Jurkat, Clone E6-1 (cell line): ENCODE data around the gene SENP6.
"Not testable (repeated sequence)": the region's sequence is repeated elsewhere in the genome, so short reads cannot be mapped to it uniquely, and the experiment has no call there.

Source experiments
- DNase-seq: peaks from one replicate; pipeline ENCODE4 v3.0.0-alpha.2; 2011; ENCODE audit warnings: low read depth, low spot score
- H3K4me3 ChIP-seq: 2 replicates; pipeline ENCODE4 v1.5.1; 2011; ENCODE audit warnings: mild to moderate bottlenecking, low read length, control low read depth, moderate library complexity

Gene SENP6

DNA sequence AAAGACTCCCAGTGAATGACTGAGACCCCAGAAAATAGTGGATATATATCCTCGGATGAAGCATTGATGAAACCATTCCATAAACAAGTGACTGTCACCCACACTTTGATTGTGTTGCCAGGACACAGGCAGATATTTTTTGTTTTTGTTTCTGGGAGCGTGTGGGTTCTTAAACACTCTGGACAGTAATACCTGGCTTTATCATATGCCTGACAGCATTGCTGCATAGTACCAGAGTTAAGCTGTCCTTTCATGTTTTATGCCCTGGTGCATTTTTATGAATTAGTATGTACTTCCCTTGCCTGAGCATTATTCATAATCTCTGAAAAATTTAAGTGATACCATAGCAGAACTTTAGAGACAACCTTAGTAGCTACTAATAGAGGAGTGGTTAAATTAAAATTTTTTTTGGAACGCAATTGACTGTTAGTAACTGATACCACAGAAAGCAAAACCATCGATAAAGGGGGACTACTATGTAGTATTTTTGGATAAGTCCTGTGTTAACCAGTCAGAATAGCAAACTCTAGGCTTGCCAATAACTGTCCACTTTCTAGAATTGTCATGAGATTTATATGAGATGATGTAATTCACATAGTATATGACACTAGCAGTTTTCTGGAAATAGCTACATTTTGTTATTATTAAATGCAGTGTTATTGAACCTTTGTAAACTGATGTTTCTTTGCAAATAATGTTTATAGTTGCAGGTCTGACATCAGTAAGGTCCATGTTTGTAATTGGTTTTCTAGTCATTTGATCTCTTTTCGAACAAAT is 30.4 kb downstream of the SENP6 start:
- no peak overlapping the region for H3K4me3 ChIP-seq
- DNase-seq, result no peak

DNA sequence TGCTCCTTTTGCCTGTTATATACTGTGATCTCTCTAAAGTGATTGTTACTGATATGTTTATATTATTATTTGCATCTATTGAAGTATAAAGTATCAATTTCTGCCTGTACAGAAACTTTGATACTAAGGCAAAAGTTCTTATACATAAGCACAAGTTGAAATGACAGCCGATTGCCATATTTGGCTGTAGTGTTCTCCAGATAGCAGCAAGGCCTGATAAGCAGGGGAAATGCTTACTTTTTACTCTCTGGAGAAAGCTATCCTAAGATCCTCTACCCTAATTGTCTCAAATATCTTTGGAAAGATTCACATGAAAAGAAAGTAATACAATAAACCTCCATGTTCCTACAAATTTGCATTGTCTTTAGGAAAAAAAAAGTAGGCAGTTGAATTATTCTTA is 31.4 kb downstream of the SENP6 start:
- DNase-seq, result no peak
- H3K4me3 ChIP-seq, result no peak overlapping the region

DNA sequence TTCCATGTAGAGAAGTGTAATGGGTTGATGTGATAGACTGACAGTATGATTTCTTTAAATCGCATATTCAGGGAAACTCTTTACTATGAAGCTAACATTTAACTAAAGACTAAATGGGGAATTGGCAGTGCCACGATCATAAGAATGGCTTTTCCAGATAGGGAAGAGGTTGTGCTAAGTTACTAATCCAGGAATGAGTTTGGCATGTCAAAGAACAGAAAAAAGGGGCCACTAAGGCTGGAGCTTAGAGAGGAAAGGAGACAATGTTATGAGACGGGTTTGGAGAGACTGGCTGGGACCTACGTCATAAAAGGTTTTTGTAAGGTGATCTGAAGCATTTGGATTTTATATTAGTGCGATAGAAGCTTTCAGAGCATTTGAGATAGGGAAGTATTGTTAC is 40.6 kb downstream of the SENP6 start:
- no peak overlapping the region for H3K4me3 ChIP-seq
- no peak for DNase-seq

DNA sequence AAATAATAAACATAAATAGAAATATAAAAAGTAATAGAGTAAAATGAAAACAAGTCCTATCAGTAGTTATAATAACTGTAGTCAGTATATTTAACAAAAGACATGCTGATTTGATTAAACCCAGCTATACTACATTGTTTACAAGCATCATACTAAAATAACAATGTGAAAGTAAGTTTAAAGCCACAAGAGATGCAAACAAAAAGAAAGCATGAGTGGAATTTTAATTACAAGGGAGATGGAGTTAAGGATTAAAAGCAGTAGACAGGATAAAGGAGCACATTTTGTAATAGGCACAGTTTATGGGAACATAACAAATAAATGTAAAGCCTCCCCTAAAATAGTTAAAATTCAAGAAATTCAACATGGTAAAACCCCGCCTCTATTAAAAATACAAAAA is 41.5 kb downstream of the SENP6 start:
- DNase-seq, result no peak
- H3K4me3 ChIP-seq, result no peak overlapping the region

DNA sequence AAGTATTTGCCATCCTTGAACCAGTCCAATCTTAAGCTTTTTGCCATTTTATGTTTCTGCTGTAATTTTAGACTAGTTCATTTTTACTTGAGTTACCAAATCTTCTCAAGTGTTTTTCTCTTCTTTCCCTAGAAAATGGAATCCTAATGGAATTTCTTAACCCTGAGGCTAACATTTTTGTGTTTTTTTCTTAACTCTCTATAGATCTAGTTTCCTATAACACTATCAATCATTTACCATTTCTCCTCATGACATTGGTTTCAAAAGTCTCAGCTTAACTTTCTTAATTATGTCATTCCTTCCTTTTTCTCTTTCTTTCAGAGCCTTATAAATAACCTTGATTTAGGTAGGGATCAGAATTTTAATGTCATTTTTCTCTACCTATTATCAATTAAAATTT is 54.8 kb downstream of the SENP6 start:
- no peak for DNase-seq
- no peak overlapping the region for H3K4me3 ChIP-seq

DNA sequence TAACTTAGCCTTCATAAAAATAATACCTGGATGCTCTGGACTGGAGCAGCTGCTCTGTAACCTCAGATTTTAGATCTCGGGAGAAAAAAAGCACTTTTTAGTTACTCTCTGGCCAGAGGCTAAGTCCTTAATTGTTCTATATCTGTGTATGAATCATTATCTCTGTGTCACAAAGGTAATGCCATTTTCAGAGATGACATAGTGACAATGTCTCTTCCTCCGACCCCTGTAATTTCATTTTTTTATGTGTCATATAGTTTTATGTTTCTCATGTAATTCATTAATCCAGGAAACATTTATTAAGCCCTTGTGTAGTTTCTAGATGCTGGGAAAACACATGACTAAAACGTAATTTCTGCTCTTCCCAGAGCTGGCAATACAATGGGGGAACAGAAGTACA is 55.6 kb downstream of the SENP6 start:
- no peak for DNase-seq

DNA sequence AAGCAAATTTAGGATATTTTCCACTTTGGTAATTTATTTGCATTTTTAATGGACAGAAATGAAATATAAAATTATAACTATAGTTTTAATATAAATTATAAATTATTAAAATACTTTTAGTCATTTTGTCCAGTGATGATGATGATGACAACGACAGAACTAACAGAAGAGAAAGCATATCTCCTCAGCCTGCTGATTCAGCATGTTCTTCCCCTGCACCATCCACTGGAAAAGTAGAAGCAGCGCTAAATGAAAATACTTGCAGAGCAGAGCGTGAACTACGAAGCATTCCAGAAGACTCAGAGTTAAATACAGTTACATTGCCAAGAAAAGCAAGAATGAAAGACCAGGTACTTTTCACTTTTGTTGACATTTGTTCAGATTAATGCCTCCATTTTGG is 64.9 kb downstream of the SENP6 start:
- DNase-seq, result no peak
- H3K4me3 ChIP-seq, result no peak overlapping the region

More for the DNA sequence above, 55.6 kb downstream of the SENP6 start:
- no peak overlapping the region for H3K4me3 ChIP-seq

DNA sequence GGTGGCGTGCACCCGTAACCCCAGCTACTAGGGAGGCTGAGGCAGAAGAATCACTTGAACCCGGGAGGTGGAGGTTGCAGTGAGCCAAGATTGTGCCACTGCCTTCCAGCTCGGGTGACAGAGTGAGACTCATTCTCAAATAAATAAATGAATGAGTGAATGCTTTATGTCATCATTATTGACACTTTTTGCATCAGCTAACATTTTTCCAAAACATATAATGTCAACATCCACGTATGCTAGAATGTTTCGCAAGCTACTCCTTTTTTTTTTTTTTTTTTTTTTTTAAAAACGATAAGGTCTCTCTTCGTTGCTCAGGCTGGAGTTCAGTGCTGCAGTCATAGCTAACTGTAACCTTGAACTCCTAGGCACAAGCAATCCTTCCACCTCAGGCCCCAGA is 72.2 kb downstream of the SENP6 start:
- no peak for DNase-seq
- no peak overlapping the region for H3K4me3 ChIP-seq

DNA sequence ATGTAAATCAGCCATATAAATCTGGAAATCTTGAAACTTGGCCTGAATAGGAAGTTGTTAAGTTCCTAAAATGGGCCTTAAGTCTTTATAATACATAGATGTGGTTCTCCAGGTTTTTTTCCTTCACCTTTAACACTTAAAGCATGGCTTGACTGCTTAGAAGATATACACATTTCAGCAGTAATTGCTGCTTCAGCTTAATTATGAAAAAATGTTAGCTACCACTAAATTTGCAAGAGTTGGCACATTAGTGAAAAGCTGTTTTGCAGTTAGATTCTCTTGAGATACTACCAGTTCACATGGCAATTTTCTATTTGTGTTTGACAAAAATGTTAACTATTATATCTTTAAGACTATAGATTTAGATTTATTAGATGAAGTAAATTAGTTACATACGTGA is 74.7 kb downstream of the SENP6 start:
- H3K4me3 ChIP-seq, result no peak overlapping the region
- no peak for DNase-seq

DNA sequence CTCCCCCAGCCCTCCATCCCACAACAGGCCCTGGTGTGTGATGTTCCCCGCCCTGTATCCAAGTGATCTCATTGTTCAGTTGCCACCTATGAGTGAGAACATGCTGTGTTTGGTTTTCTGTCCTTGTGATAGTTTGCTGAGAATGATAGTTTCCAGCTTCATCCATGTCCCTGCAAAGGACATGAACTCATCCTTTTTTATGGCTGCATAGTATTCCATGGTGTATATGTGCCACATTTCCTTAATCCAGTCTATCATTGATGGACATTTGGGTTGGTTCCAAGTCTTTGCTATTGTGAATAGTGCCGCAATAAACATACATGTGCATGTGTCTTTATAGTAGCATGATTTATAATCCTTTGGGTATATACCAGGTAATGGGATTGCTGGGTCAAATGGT is 80.9 kb downstream of the SENP6 start:
- not testable (repeated sequence) for H3K4me3 ChIP-seq, DNase-seq

DNA sequence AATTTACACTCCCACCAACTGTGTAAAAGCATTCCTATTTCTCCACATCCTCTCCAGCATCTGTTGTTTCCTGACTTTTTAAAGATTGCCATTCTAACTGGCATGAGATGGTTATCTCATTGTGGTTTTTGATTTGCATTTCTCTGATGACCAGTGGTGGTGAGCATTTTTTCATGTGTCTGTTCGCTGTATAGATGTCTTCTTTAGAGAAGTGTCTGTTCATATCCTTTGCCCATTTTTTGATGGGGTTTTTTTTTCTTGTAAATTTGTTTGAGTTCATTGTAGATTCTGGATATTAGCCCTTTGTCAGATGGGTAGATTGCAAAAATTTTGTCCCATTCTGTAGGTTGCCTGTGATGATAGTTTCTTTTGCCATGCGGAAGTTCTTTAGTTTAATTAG is 81.3 kb downstream of the SENP6 start:
- DNase-seq, H3K4me3 ChIP-seq: not testable (repeated sequence)

DNA sequence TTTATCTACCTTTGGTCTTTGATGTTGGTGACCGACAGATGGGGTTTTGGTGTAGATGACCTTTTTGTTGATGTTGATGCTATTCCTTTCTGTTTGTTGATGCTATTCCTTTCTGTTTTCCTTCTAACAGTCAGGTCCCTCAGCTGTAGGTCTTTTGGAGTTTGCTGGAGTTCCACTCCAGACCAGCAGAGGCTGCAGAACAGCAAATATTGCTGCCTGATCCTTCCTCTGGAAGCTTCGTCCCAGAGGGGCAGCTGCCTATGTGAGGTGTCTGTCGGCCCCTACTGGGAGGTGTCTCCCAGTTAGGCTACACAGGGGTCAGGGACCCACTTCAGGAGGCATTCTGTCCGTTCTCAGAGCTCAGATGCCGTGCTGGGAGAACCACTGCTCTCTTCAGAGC is 85.9 kb downstream of the SENP6 start:
- not testable (repeated sequence) for DNase-seq, H3K4me3 ChIP-seq

DNA sequence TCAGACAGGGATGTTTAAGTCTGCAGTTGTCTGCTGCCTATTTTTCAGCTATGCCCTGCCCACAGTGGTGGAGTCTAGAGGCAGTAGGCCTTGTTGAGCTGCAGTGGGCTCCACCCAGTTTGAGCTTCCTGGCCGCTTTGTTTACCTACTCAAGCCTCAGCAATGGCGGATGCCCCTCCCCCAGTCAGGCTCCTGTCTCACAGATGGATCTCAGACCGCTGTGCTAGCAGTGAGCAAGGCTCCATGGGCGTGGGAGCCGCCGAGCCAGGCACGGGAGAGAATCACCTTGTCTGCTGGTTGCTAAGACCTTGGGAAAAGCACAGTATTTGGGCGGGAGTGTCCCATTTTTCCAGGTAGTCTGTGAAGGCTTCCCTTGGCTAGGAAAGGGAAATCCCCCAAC is 86.3 kb downstream of the SENP6 start:
- not testable (repeated sequence) for H3K4me3 ChIP-seq, DNase-seq

DNA sequence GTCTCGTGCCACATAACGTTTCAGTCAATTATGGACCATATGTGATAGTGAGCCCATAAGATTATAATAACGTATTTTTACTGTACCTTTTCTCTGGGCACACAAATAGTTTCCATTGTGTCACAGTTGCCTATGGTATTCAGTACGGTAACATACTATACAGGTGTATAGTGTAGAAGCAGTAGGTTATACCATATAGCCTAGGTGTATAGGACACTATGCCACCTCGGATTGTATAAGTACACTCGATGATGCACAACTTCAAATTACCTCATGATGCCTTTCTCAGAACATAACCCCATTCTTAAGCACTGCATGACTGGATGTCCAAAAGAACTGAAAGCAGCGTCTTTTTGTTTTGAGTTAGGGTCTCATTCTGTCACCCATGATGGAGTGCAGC is 87.9 kb downstream of the SENP6 start:
- DNase-seq, result no peak
- no peak overlapping the region for H3K4me3 ChIP-seq

DNA sequence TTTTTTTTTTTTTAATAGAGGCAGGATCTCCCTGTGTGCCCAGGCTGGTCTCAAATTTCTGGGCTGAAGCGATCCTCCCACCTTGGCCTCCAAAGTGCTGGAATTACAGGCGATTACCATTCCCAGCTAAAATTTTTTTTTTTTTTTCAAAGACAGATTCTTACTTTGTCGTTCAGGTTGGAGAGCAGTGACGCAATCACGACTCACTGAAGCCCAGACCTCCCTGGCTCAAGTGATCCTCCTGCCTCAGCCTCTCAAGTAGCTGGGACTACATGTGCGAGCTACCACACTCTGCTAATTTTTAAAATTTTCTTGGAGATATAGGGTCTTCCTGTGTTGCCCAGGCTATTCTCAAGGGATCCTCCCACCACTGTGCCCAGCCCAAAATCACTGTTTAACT is 89.3 kb downstream of the SENP6 start:
- no peak for DNase-seq
- no peak overlapping the region for H3K4me3 ChIP-seq

DNA sequence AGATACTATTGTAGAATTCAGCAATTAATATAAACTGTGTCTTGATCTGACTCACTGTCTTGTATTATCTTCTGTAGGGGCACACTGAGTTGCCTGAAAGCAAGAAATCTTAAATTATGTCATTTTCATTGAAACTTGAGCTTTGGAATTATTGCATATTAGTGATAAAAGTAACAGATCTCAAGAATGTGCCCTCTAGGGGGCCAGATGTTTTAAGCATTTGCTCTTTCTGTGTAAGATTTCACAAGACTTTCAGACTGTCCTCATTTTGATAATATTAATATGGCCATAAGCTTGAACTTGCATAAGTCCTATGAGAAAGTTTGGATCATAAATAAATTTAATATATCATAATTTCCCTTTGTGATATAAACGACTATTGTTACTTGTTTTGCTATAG is 91.9 kb downstream of the SENP6 start:
- DNase-seq, result peak; percentile 3
- H3K4me3 ChIP-seq, result no peak overlapping the region

DNA sequence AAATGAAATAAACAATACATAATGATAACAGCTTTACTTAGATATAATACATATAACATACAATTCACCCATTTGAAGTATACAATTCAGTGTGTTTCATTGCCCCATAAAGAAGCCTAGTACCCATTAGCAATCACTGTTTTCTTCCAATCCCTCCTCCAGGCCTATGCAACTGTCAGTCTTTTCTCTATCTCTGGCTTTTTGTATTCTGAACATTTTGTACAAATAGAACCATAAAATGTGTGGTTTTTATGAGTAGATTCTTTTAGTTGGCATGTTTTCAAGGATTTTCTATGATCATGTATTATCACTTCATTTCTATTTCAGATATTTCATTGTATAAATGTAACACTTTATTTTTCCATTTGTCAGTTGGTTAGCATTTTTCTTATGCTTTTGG is 92.7 kb downstream of the SENP6 start:
- DNase-seq, result no peak
- H3K4me3 ChIP-seq, result no peak overlapping the region

DNA sequence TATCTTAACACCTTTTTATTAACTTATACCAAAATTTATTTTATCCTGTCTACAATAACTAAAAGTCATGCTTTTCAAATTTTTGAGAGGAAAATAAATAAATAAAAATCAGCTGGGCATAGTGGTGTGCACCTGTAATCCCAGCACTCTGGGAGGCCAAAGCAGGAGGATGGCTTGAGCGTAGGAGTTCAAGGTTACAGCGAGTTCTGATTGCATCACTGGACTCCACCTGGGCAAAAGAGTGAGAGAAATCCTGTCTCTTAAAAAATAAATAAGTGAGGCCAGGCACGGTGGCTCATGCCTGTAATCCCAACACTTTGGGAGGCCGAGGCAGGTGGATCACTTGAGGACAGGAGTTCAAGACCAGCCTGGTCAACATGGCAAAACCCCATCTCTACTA is 106.7 kb downstream of the SENP6 start:
- not testable (repeated sequence) for H3K4me3 ChIP-seq, DNase-seq

DNA sequence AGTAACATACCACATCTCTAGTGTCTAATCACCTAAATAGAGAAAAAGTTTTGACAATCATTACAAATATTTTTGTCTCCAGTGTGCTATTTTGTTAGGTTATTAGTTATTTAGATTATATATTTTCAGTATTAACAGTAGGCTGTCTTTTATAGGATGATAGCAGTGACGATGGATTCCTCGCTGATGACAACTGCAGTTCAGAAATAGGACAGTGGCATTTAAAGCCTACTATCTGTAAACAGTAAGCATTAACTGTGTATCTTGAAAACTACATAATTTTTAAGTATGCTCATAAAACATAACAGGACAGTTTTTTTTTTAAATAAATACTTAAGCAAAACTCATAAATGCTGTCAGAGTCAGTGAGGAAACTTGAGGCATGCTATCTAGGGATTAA is 109.5 kb downstream of the SENP6 start:
- no peak overlapping the region for H3K4me3 ChIP-seq
- no peak for DNase-seq

DNA sequence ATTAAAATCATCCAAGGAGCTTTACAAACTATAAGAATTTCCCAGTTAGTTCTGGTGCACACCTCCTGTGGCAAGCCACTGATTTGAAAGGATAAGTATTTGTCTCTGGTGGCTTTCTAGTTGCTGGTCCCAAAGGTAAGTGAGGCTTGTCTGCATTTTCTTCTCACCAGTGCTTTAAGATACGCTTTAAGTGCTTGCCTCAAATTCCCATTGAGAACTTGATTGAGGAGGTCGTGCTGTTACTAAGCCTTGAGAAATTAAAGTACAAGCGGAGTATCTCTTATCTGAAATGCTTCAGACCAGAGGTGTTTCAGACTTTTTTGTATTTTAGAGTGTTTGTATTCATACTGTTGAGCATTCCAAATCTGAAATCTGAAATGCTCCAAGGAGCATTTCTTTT is 117.5 kb downstream of the SENP6 start:
- DNase-seq, result no peak
- no peak overlapping the region for H3K4me3 ChIP-seq

DNA sequence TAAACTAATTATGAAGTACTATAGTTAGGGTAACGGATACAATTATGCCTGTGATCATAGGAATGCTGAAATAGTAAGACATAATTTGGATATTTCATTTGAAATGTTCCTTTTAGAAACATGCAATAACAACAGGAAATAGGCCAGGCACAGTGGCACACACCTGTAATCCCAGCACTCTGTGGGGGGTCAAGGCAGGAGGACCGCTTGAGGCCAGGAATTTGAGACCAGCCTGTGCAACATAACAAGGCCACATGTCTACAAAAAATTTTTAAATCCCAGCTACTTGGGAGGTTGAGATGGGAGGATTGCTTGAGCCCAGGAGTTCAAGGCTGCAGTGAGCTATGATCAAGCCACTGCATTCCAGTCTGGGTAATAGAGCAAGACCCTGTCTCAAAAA is 121.7 kb downstream of the SENP6 start:
- no peak for DNase-seq
- no peak overlapping the region for H3K4me3 ChIP-seq
